GM15510 (cell line): ENCODE data around the gene GNAQ.

ENCODE experiments used
- POLR2A ChIP-seq: IDR thresholded peaks from 3 replicates; pipeline ENCODE4 v1.6.1; 2011; ENCODE audit warnings: borderline replicate concordance; ENCODE audit not compliant: insufficient read length; ENCODE audit errors: extremely low read depth

GNAQ gene

GRCh38 chr9:77857513-77858259 lies 173.9 kb downstream of the GNAQ start:
- TF ChIP-seq POLR2A, result no peak

GRCh38 chr9:77856615-77857014 lies 175.0 kb downstream of the GNAQ start:
- TF ChIP-seq POLR2A, result no peak

- no peak for TF ChIP-seq POLR2A
These were observed 176.7 kb downstream of the GNAQ start for GRCh38 chr9:77854916-77855311.

GRCh38 chr9:77854258-77854915 lies 177.2 kb downstream of the GNAQ start:
- no peak for TF ChIP-seq POLR2A

GRCh38 chr9:77853716-77854115 lies 177.9 kb downstream of the GNAQ start:
- no peak for TF ChIP-seq POLR2A

- no peak for TF ChIP-seq POLR2A
These were observed 179.6 kb downstream of the GNAQ start for GRCh38 chr9:77851882-77852595.

- TF ChIP-seq POLR2A, result no peak
These were observed 182.7 kb downstream of the GNAQ start for GRCh38 chr9:77848897-77849296.

- TF ChIP-seq POLR2A, result no peak
These were observed 183.2 kb downstream of the GNAQ start for GRCh38 chr9:77848404-77848803.

GRCh38 chr9:77847626-77848025 lies 184.0 kb downstream of the GNAQ start:
- no peak for TF ChIP-seq POLR2A

GRCh38 chr9:77847059-77847499 lies 184.5 kb downstream of the GNAQ start:
- TF ChIP-seq POLR2A, result no peak

- no peak for TF ChIP-seq POLR2A
These were observed 187.2 kb downstream of the GNAQ start for GRCh38 chr9:77844415-77844814.

- no peak for TF ChIP-seq POLR2A
These were observed 187.8 kb downstream of the GNAQ start for GRCh38 chr9:77843871-77844155.

- no peak for TF ChIP-seq POLR2A
These were observed 188.3 kb downstream of the GNAQ start for GRCh38 chr9:77843076-77843870.

- TF ChIP-seq POLR2A, result no peak
These were observed 189.7 kb downstream of the GNAQ start for GRCh38 chr9:77841739-77842386.
